GM12878 (cell line): ENCODE data around the gene ERV3-1.
"Not testable (repeated sequence)": the region's sequence is repeated elsewhere in the genome, so short reads cannot be mapped to it uniquely, and the experiment has no call there.

Experiments
- EP300 ChIP-seq, 2 experiments: fragments of 150-350 bp in 1 of 2; IDR thresholded peaks; 2 replicates each; pipeline ENCODE4 v1.6.1; 2011 to 2012; ENCODE audit warnings: low read depth in 2 of 2, low read length in 2 of 2, borderline replicate concordance in 1 of 2, improper control_type of control experiment in 1 of 2, inconsistent platforms in 1 of 2; ENCODE audit not compliant: control insufficient read depth in 1 of 2
- RELA ChIP-seq: fragments of 450-650 bp; IDR thresholded peaks from 2 replicates; pipeline ENCODE4 v1.8.0; 2014; ENCODE audit warnings: borderline replicate concordance; ENCODE audit not compliant: partially characterized antibody
- RUNX3 ChIP-seq: IDR thresholded peaks from 2 replicates; pipeline ENCODE4 v1.6.1; 2012; ENCODE audit warnings: low read length, inconsistent platforms
- TF ChIP-seq, protein P1 (sequence below): IDR thresholded peaks from 2 replicates; pipeline ENCODE4 v1.6.1; 2011; ENCODE audit warnings: low read depth, mild to moderate bottlenecking, low read length, moderate library complexity, borderline replicate concordance; ENCODE audit errors: extremely low read depth

DNA sequence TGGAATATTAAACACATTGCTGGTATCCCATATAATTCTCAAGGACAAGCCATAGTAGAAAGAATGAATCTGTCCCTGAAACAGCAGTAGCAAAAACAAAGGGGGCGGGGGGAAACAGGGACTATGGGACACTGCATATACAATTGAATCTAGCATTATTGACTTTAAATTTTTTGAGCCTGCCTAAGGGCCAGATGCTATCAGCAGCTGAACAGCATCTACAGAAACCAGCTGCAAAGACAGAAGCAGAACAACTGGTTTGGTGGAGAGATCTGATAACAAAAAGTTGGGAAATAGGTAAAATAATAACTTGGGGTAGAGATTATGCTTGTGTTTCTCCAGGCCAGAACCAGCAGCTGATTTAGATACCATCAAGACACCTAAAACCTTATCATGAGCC is 57.7 kb downstream of the ERV3-1 start:
- TF ChIP-seq EP300 (IDR thresholded peaks at IDR 0.05; ENCODE audit: borderline replicate concordance in 1 of 2, control insufficient read depth in 1 of 2, low read depth in 2 of 2, low read length in 2 of 2); RUNX3; RELA: not testable (repeated sequence)
- TF ChIP-seq, protein P1, sequence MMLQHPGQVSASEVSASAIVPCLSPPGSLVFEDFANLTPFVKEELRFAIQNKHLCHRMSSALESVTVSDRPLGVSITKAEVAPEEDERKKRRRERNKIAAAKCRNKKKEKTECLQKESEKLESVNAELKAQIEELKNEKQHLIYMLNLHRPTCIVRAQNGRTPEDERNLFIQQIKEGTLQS = not testable (repeated sequence)
